NCI-H524 treated with DMSO at 0.1 percent for 48 hours (cell line): ENCODE data around the gene DAND5.

Source experiments
- DNase-seq: peaks from one replicate; lab custom pipeline; 2025; lab: John Stamatoyannopoulos, UW

Gene DAND5

GRCh38 chr19:12994701-12995595, 25.6 kb downstream of the DAND5 start, which contains the start of gene NFIX:
NFIX (plus strand) TSS chr19:12995475; CDS start chr19:12995838, 363 bp downstream.
- no peak for DNase-seq

- DNase-seq, result no peak
These were observed 26.4 kb downstream of the DAND5 start for GRCh38 chr19:12995596-12996405.

GRCh38 chr19:12996406-12997094, 27.2 kb downstream of the DAND5 start:
- DNase-seq, result no peak

- no peak for DNase-seq
These were observed 28.0 kb downstream of the DAND5 start for GRCh38 chr19:12997179-12997966.

GRCh38 chr19:12997967-12998940, 28.9 kb downstream of the DAND5 start:
- DNase-seq, result no peak

GRCh38 chr19:13001166-13001501, 31.8 kb downstream of the DAND5 start:
- DNase-seq, result no peak

GRCh38 chr19:13001502-13002165, 32.3 kb downstream of the DAND5 start:
- no peak for DNase-seq

- no peak for DNase-seq
These were observed 33.0 kb downstream of the DAND5 start for GRCh38 chr19:13002166-13002898.

GRCh38 chr19:13003081-13003480, 33.7 kb downstream of the DAND5 start:
- no peak for DNase-seq

GRCh38 chr19:13004273-13004672, 34.9 kb downstream of the DAND5 start:
- DNase-seq, result no peak

GRCh38 chr19:13005253-13005652, 35.9 kb downstream of the DAND5 start:
- no peak for DNase-seq

- no peak for DNase-seq
These were observed 36.5 kb downstream of the DAND5 start for GRCh38 chr19:13005861-13006370.

- DNase-seq, result no peak
These were observed 37.3 kb downstream of the DAND5 start for GRCh38 chr19:13006431-13007281.

- no peak for DNase-seq
These were observed 38.1 kb downstream of the DAND5 start for GRCh38 chr19:13007292-13008045.

- DNase-seq, result peak; percentile 34
These were observed 39.8 kb downstream of the DAND5 start for GRCh38 chr19:13008926-13009787.
